H1 (cell line): ENCODE data around the gene PCNA.

Source experiments
- CHD2 ChIP-seq: IDR thresholded peaks from 2 replicates; pipeline ENCODE4 v1.6.1; 2012; ENCODE audit warnings: low read length, improper control_type of control experiment
- CREB1 ChIP-seq: IDR thresholded peaks from 2 replicates; pipeline ENCODE4 v1.6.1; 2012; ENCODE audit warnings: inconsistent platforms
- EP300 ChIP-seq, 2 experiments: IDR thresholded peaks; 1 replicate in 1 of 2; 2 replicates in 1 of 2; pipeline ENCODE4 v1.6.1; 2011 to 2012; ENCODE audit warnings: low read depth in 2 of 2, low read length in 2 of 2, mild to moderate bottlenecking in 2 of 2, borderline replicate concordance in 1 of 2, inconsistent platforms in 1 of 2, moderate library complexity in 1 of 2
- POLR2A ChIP-seq, 2 experiments: IDR thresholded peaks; 1 replicate in 1 of 2; 2 replicates in 1 of 2; pipeline ENCODE4 v1.6.1; 2011; ENCODE audit warnings: low read depth in 2 of 2, low read length in 2 of 2, mild to moderate bottlenecking in 2 of 2; ENCODE audit errors: control extremely low read depth in 1 of 2
- POLR2AphosphoS5 ChIP-seq: IDR thresholded peaks from 2 replicates; pipeline ENCODE4 v1.6.1; 2011; ENCODE audit warnings: low read depth, low read length
- POU5F1 ChIP-seq: IDR thresholded peaks from 2 replicates; pipeline ENCODE4 v1.6.1; 2011; ENCODE audit warnings: low read depth, mild to moderate bottlenecking, low read length, moderate library complexity
- RFX5 ChIP-seq: IDR thresholded peaks from 2 replicates; pipeline ENCODE4 v1.6.1; 2011; ENCODE audit warnings: low read depth, low read length, improper control_type of control experiment, borderline replicate concordance
- SIX5 ChIP-seq: IDR thresholded peaks from 2 replicates; pipeline ENCODE4 v1.6.1; 2011; ENCODE audit warnings: mild to moderate bottlenecking, low read depth, low read length
- SUZ12 ChIP-seq: fragments of 200-600 bp; sonication (generic); IDR thresholded peaks from 2 replicates; pipeline ENCODE4 v1.6.1; 2012; ENCODE audit warnings: mild to moderate bottlenecking, inconsistent platforms, low read length, moderate library complexity, mixed read lengths
- TBP ChIP-seq: IDR thresholded peaks from 2 replicates; pipeline ENCODE4 v1.6.1; 2011; ENCODE audit warnings: low read depth, low read length, improper control_type of control experiment
- TF ChIP-seq, protein P1 (sequence below), 3 experiments: IDR thresholded peaks; 1 replicate in 2 of 3; 2 replicates in 1 of 3; pipeline versions ENCODE4 v1.5.1 to v1.6.1; 2011; ENCODE audit warnings: low read length in 3 of 3, mild to moderate bottlenecking in 3 of 3, inconsistent platforms in 2 of 3, low read depth in 1 of 3, moderate library complexity in 1 of 3; ENCODE audit not compliant: insufficient read depth in 1 of 3; ENCODE audit errors: control extremely low read depth in 1 of 3
- TF ChIP-seq, protein P2 (sequence below): IDR thresholded peaks from 2 replicates; pipeline ENCODE4 v1.6.1; 2011; ENCODE audit warnings: low read depth, mild to moderate bottlenecking, low read length; ENCODE audit not compliant: insufficient read depth

DNA sequence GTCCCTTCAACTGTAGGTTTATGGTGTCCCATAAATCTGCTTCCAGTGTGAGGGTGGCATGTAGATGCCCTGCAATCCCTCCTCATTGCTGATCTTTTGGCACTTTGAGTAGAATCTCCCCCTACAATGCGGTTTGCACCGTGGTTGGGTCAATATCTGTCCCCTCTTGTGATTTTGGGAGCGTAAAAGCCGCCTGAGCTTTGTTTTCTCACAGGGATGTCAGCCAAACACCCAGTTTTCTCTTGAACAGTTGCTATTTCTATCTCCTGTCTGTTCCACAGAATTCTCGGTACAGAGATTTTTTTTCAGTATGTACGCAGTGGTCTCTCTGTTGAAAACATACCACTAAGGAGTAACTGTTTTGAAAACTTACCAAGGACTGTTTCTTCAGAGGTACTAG lies 28.8 kb upstream of the PCNA start:
- TF ChIP-seq, protein P1, sequence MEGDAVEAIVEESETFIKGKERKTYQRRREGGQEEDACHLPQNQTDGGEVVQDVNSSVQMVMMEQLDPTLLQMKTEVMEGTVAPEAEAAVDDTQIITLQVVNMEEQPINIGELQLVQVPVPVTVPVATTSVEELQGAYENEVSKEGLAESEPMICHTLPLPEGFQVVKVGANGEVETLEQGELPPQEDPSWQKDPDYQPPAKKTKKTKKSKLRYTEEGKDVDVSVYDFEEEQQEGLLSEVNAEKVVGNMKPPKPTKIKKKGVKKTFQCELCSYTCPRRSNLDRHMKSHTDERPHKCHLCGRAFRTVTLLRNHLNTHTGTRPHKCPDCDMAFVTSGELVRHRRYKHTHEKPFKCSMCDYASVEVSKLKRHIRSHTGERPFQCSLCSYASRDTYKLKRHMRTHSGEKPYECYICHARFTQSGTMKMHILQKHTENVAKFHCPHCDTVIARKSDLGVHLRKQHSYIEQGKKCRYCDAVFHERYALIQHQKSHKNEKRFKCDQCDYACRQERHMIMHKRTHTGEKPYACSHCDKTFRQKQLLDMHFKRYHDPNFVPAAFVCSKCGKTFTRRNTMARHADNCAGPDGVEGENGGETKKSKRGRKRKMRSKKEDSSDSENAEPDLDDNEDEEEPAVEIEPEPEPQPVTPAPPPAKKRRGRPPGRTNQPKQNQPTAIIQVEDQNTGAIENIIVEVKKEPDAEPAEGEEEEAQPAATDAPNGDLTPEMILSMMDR (IDR thresholded peaks at IDR 0.05; ENCODE audit: control extremely low read depth in 1 of 3, insufficient read depth in 1 of 3, low read depth in 1 of 3, low read length in 3 of 3) = no peak
- TF ChIP-seq SIX5 = no peak
- no peak for TF ChIP-seq CREB1
- TF ChIP-seq TBP = no peak
- TF ChIP-seq EP300 (IDR thresholded peaks at IDR 0.05; ENCODE audit: borderline replicate concordance in 1 of 2, low read depth in 2 of 2, low read length in 2 of 2) = no peak
- TF ChIP-seq, protein P2, sequence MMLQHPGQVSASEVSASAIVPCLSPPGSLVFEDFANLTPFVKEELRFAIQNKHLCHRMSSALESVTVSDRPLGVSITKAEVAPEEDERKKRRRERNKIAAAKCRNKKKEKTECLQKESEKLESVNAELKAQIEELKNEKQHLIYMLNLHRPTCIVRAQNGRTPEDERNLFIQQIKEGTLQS = no peak
- no peak for TF ChIP-seq POU5F1
- no peak for TF ChIP-seq SUZ12
- TF ChIP-seq POLR2AphosphoS5 = no peak
- no peak for TF ChIP-seq POLR2A (IDR thresholded peaks at IDR 0.05; ENCODE audit: control extremely low read depth in 1 of 2, low read depth in 2 of 2, low read length in 2 of 2)
- no peak for TF ChIP-seq RFX5
- no peak for TF ChIP-seq CHD2
